GM19239 (cell line): ENCODE measurements around the gene GRM4.

Source experiments
- DNase-seq: peaks from one replicate; pipeline ENCODE4 v3.0.0; 2011; ENCODE audit warnings: low spot score; ENCODE audit not compliant: insufficient read length
- FAIRE-seq: peaks from 2 replicates; lab custom pipeline; 2011; peaks lifted over from hg19 to GRCh38; lab: Jason Lieb, UNC

The GRM4 gene

GRCh38 chr6:33987531-33988021 lies 158.3 kb downstream of the GRM4 start:
- DNase-seq (no peak), FAIRE-seq (no peak)

GRCh38 chr6:33985947-33986346 lies 159.9 kb downstream of the GRM4 start:
- no peak for DNase-seq
- no peak for FAIRE-seq

GRCh38 chr6:33985313-33985751 lies 160.6 kb downstream of the GRM4 start:
- DNase-seq (no peak), FAIRE-seq (no peak)

- FAIRE-seq = no peak
- no peak for DNase-seq
Observed at GRCh38 chr6:33984466-33985312, 161.2 kb downstream of the GRM4 start.

GRCh38 chr6:33983721-33984465 lies 162.0 kb downstream of the GRM4 start:
- no peak for FAIRE-seq
- no peak for DNase-seq

- DNase-seq (no peak), FAIRE-seq (no peak)
Observed at GRCh38 chr6:33983109-33983716, 162.7 kb downstream of the GRM4 start.

- FAIRE-seq (no peak), DNase-seq (no peak)
Observed at GRCh38 chr6:33981861-33982260, 164.0 kb downstream of the GRM4 start.

- no peak for FAIRE-seq
- DNase-seq = no peak
Observed at GRCh38 chr6:33981421-33981820, 164.5 kb downstream of the GRM4 start.

- FAIRE-seq = no peak
- no peak for DNase-seq
Observed at GRCh38 chr6:33980176-33981175, 165.4 kb downstream of the GRM4 start.

DNA sequence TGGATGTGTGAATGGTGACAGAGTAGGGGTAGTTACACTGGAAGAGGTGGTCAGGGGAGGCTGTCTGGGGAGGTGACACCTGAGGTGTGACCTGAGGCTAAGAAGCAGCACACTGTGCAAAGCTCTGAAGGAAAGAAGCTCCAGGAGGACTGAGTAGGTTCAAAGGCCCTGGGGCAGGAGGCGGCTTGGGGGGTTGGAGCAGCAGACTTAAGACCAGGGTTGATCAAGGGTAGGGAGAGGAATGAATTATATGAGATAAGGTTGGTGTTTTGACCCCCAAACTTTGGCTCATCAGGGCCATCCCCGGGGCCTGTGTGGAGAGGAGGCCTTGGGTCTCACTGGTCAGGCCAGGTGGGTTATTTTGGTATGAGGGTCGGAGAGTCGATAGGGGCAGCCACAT lies 166.1 kb downstream of the GRM4 start:
- DNase-seq (no peak), FAIRE-seq (no peak)

DNA sequence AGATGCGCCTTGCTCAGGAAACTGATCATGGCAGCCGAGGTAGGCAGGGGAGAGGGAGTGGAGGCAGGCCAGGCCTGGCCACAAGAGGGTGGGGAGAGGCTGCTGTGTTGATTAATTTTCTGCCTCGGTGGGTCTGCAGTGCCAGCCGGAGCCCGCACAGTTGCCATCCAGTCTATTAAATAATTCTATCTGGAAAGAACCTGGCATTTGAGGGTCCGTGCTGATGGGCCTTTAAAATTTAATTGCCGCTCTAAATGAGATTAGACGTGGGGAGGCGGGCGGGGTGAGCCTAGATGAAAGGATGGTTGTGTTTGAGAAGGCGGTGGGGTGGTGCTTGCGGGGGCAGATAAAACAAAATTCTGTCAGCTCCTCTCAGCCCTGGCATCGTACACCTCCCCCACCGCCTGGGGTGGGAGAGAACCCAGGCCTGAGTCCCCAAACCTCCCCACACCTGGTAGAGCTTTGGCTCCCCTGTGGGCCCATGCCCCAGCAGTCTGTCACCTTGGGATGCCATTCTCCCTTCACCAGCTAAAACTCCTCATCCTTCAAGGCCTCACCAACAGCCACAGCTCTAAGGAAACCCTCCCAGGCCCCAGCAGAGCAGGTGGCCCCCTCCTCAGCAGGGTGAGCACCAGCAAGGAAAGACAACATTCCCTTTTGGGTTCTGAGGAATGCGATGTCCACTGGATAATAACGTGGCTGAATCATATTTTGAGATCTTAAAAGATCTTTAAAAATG lies 167.3 kb downstream of the GRM4 start:
- DNase-seq = no peak
- FAIRE-seq = no peak

DNA sequence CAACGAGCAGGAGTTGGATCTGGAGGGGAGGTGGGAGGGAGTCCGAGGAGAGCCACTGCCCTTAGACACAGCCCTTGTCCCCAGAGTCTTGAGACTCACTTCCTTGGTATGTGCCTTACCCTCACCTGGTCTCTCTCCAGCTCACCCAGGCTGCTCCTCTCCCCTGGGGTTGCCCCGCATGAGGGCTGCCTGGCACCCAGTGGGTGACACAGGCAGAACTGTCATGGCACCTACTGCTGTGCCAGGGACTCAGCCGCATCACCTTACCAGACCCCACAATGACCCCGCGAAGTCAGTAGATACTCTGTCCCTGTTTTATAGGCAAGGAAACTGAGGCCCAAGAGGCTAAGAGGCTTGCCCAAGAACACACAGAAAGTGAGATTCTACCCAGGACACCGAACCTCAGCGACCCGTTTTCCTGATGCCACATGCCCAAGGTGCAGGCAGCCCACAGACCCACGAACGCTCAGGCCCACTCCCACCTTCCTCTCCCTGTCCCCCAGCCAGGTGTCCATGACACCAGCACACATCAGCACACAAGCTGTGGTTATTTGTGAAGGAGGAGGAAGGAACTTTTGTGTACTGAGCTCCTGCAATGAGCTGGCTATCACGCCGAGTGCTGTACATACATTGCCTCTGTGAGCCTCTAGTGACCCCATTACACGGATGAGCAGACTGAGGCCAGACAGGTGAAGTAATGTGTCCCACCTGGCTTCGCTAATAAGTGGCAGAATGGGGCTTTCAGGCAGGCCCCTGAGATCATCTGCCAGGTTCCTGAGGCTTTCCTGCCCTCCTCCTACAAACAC lies 168.1 kb downstream of the GRM4 start:
- FAIRE-seq (no peak), DNase-seq (no peak)

DNA sequence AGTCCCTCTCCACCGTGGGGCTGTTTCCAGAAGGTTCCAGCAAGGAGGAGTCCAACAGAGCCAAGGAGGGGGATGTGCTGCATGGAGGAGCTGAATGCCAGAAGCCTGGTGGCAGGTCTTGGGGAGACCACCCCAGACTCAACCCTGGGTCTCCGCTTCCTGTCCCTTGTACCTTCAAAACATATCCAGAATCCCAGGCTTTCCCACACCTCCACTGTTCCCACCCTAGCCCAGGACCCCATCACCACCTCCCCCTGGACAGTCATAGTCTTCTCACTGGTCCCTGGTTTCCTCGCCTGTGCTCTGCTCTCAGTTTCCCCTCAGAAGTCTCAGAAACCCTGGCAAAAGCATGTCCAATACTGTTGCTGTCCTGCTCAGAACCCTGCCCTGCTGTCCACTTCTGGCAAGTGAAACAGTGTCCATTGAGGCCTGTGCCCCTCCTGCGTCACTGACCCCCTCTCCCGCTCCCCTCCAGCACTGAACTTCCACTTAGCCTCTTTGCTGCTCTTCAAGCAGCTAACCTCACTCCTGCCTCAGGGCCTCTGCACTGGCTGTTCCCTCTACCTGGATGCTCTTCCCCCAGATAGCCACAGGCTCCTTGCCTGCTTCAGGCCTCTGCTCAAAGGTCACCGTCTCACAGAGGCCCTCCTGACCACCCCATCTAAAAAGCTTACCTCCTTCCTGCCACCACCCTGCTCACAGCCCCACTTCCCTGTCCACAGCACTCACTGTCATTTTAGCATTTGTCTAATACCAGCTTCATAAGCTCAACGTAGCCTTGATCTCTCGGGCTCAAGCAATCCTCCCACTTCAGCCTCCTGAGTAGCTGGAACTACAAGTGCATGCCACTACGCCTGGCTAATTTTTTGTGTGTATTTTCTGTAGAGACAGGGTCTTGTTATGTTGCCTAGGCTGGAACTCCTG lies 169.2 kb downstream of the GRM4 start:
- FAIRE-seq (no peak), DNase-seq (no peak)

DNA sequence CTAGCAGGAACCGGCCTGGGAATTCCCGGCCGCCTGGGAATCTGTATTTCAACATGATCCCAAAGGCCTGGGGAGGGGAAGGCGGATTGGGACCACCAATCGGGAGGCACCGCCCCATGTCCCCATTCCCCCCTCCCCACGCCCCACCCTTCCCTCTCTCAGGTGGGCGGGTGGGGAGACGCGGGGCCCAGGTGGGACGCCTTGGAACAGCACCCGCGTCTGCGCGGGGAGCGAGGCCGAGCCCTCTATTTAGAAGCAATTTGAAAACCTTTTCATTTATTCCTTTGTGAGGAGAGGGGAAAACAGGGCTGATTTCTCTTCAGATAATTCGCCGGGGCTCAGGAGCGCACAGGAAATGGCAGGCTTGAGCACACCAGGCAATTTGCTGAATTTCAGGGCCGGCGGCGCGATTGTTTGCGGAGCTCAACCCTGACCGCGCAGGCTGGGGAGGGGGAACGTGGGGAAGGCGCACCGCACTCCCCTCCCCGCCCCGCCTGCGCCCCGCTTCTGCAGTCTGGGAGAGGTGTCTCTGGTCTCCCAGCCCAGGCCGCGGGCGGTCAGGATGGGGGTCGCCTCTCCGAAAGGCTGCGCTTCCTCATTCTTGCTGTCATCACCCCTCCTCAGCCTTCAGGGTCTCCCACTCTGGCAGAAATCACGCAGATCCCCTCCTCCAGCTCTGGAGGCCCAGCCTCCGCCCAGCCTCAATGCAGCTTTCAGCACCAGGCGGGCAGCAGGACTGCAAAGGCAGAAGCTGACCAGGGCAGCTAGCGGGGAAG lies 170.0 kb downstream of the GRM4 start:
- no peak for FAIRE-seq
- DNase-seq = no peak

- no peak for DNase-seq
- no peak for FAIRE-seq
Observed at GRCh38 chr6:33974471-33974870, 171.4 kb downstream of the GRM4 start.

- FAIRE-seq (no peak), DNase-seq (no peak)
Observed at GRCh38 chr6:33974030-33974429, 171.9 kb downstream of the GRM4 start.
